Psoas muscle (tissue), 8 donors: Measurements from ENCODE around the gene OARD1. TPM values are rescaled to one million over a fixed set of nuclear protein-coding genes. Genes with fewer than 3 reads are reported as not detected.

Experiments used
- ATAC-seq, 4 donors: fragments of 200-7000 bp; cut with Tn5 transposase; one replicate each; pipeline ENCODE4 v1.9.1; 2020; ENCODE audit warnings: moderate library complexity in 3 of 4, mild to moderate bottlenecking in 2 of 4
- DNase-seq, 2 donors: peaks; one replicate each; pipeline ENCODE4 v3.0.0-alpha.2; 2020
- H3K27ac ChIP-seq: fragments of 200-600 bp; one replicate; pipeline ENCODE4 v1.8.0; 2022
- H3K27me3 ChIP-seq, 3 donors: fragments of 200-600 bp in 1 of 3; one replicate each; pipeline versions ENCODE4 v1.6.1 to v1.8.0; 2013 to 2022; ENCODE audit warnings: low read length in 2 of 3, mild to moderate bottlenecking in 2 of 3, moderate library complexity in 1 of 3; ENCODE audit not compliant: insufficient read depth in 3 of 3
- H3K36me3 ChIP-seq, 2 donors: fragments of 200-600 bp in 1 of 2; one replicate each; pipeline versions ENCODE4 v1.6.1 to v1.8.0; 2013 to 2022; ENCODE audit warnings: low read depth in 1 of 2, mild to moderate bottlenecking in 1 of 2, moderate library complexity in 1 of 2; ENCODE audit not compliant: insufficient read depth in 1 of 2
- H3K4me1 ChIP-seq: fragments of 200-600 bp; one replicate; pipeline ENCODE4 v1.8.0; 2022
- H3K4me3 ChIP-seq: fragments of 200-600 bp; one replicate; pipeline ENCODE4 v1.8.0; 2022; ENCODE audit warnings: mild to moderate bottlenecking
- H3K9me3 ChIP-seq: fragments of 200-600 bp; one replicate; pipeline ENCODE4 v1.8.0; 2022
- CTCF ChIP-seq: fragments of 200-600 bp; IDR thresholded peaks from one replicate; pipeline ENCODE4 v1.8.0; 2022; ENCODE audit warnings: antibody characterized with exemption
- WGBS, 3 donors: extraction: QIAGEN DNeasy Blood & Tissue Kit; methylation state at CpG; one replicate each; pipeline versions ENCODE4 v1.1.6 to v1.1.7; 2013; 5-methylcytosine and 5-hydroxymethylcytosine counted together
- intact Hi-C, 2 donors: fragments of 100-400 bp; cut with DNase I; formaldehyde crosslinking; loops; one replicate each; pipeline versions ENCODE4 v1.11.0 to v1.14.2; 2022
- polyA plus RNA-seq, 3 donors: library from polyadenylated mRNA; stranded (reverse); fragments of 200-250 nt; gene quantifications; one replicate each; pipeline ENCODE4 v1.2.3, GENCODE V29; 2013
- total RNA-seq, 4 donors: library from RNA; stranded (reverse); fragmentation: NEBNext Ultra II Directional in 2 of 4; extraction: Animal tissue kit (Norgen Biotek cat#: 25700) in 2 of 4; gene quantifications; one replicate each; pipeline versions ENCODE4 v1.2.1 to v1.2.4, GENCODE V29; 2021 to 2023
- donor health status: healthy with polysubstance abuse.
- donor health status: DM: no; HTN: no; CAD: no; lungs with moderate emphysema.
- donor health status: Bipolar disorder and iron deficiency.
- donor health status: healthy.
- donor health status: DM: yes; HTN: yes; CAD: no.
- donor health status: DM: no; HTN: no; CAD: no.
- donor health status: DM: no; HTN: no; CAD: no.
- donor health status: DM: yes; HTN: yes; CAD: no.

OARD1 gene
- total and polyA plus RNA-seq, 7 donors: 13.5 to 74.6 (median 23.4) TPM

- intact Hi-C loops: no loop called here
- WGBS, 3 donors: 96 to 98% (median 97%) methylated on average over 3 of the region's 3 CpGs
- TF ChIP-seq CTCF: no peak
Observed at GRCh38 chr6:41103847-41104246, 31.7 kb upstream of the OARD1 start.

GRCh38 chr6:41100871-41101287, 28.7 kb upstream of the OARD1 start:
- Histone ChIP-seq H3K4me3 (no peak overlapping the region), H3K27ac (no peak overlapping the region), H3K27me3 (no peaks in the 10 kb centered on the region), H3K9me3 (no peaks in the 10 kb centered on the region), H3K36me3 (peaks cover 15 to 51% of the 10 kb centered on the region in 2 donors), H3K4me1 (peaks cover 16% of the 10 kb centered on the region)
- no peak for TF ChIP-seq CTCF
- WGBS, 3 donors: 79 to 86% (median 84%) methylated on average over 42 of the region's 42 CpGs
- intact Hi-C loops: no loop called here
- DNase-seq (peak in 1 of 2 donors; percentile 42), ATAC-seq (peak in 1 of 4 donors; percentile 17)

More at GRCh38 chr6:41103847-41104246, 31.7 kb upstream of the OARD1 start:
- peaks cover under 1% of the 10 kb centered on the region for H3K4me1 ChIP-seq
- H3K9me3 ChIP-seq: no peaks in the 10 kb centered on the region
- no peaks in the 10 kb centered on the region for H3K27me3 ChIP-seq
- DNase-seq (no peak), ATAC-seq (no peak)
- H3K27ac ChIP-seq: no peak overlapping the region
- no peak overlapping the region for H3K4me3 ChIP-seq
- peaks cover 2 to 26% of the 10 kb centered on the region in 2 donors for H3K36me3 ChIP-seq

DNA sequence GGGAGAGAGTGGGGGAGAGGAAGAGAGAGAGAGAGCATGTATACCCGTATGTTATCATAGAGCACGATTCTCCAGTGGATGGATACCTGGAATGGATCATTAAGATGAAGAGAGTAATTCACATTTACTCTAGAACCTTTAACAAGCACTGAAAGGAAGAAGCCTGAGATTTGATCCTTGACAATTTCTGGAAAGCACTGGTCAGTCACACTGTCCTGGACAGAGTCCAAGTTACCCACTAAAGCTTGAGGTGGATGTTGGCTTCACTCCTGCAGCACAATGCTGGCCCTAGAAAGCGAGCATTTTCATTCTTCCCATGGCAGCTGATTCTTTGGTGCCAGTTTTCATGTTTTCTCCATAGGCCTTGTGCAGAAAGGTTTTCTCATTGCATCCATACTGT, 26.2 kb upstream of the OARD1 start:
- peak overlapping the region; percentile 3 for H3K27ac ChIP-seq
- H3K27me3 ChIP-seq: no peaks in the 10 kb centered on the region
- peaks cover 22 to 76% of the 10 kb centered on the region in 2 donors for H3K36me3 ChIP-seq
- intact Hi-C loops: no loop called here
- H3K4me3 ChIP-seq: no peak overlapping the region
- WGBS, 3 donors: 29 to 48% (median 32%) methylated on average over 3 of the region's 3 CpGs
- DNase-seq: no peak
- H3K9me3 ChIP-seq: no peaks in the 10 kb centered on the region
- ATAC-seq: peak in 1 of 4 donors; percentile 62
- peaks cover 16% of the 10 kb centered on the region for H3K4me1 ChIP-seq
- no peak for TF ChIP-seq CTCF

GRCh38 chr6:41097467-41098090, 25.4 kb upstream of the OARD1 start:
- WGBS, 3 donors: 60 to 73% (median 65%) methylated on average over 5 of the region's 5 CpGs
- Histone ChIP-seq H3K9me3 (no peaks in the 10 kb centered on the region), H3K4me1 (peaks cover 16% of the 10 kb centered on the region), H3K36me3 (peaks cover 25 to 84% of the 10 kb centered on the region in 2 donors), H3K27me3 (no peaks in the 10 kb centered on the region), H3K4me3 (no peak overlapping the region), H3K27ac (peak overlapping the region; percentile 3)
- intact Hi-C loops: loop anchor here in 1 of 2 donors (1.0 kb wide), 1 partner anchor 11 kb away; no protein-coding TSS in a partner anchor
- ATAC-seq: peak; percentile 59 to 76 (median 70)
- no peak for TF ChIP-seq CTCF
- DNase-seq: no peak
